WERI-Rb-1 (cell line): ENCODE data around the gene RAD21L1.

ENCODE experiments used
- DNase-seq: peaks from one replicate; pipeline ENCODE4 v3.0.0-alpha.2; 2020
- H3K27ac ChIP-seq: fragments of 250-450 bp; sonication (Bioruptor Pico); 2 replicates; pipeline ENCODE4 v1.5.1; 2020; ENCODE audit warnings: mild to moderate bottlenecking, moderate library complexity
- H3K27me3 ChIP-seq: fragments of 250-450 bp; sonication (Bioruptor Pico); 2 replicates; pipeline ENCODE4 v1.5.1; 2021; ENCODE audit warnings: mild to moderate bottlenecking, low read depth, moderate library complexity; ENCODE audit not compliant: insufficient read depth, severe bottlenecking
- H3K36me3 ChIP-seq: fragments of 250-450 bp; sonication (Bioruptor Pico); 2 replicates; pipeline ENCODE4 v1.5.1; 2020; ENCODE audit warnings: mild to moderate bottlenecking, moderate library complexity
- H3K4me3 ChIP-seq: 2 replicates; pipeline ENCODE4 v1.5.1; 2011; ENCODE audit warnings: low read depth, mild to moderate bottlenecking, control low read depth, low read length
- H3K9me3 ChIP-seq: fragments of 250-450 bp; sonication (Bioruptor Pico); 2 replicates; pipeline ENCODE4 v1.5.1; 2021; ENCODE audit warnings: mild to moderate bottlenecking, moderate library complexity; ENCODE audit not compliant: severe bottlenecking
- CTCF ChIP-seq: IDR thresholded peaks from 2 replicates; pipeline ENCODE4 v1.5.1; 2011; ENCODE audit warnings: low read depth, mild to moderate bottlenecking, control low read depth, inconsistent platforms, low read length

The RAD21L1 gene

GRCh38 chr20:1225783-1226654, at the start of gene RAD21L1:
Gene RAD21L1 (plus strand): TSS chr20:1226044. CDS start chr20:1228454, 2,410 bp downstream.
- Histone ChIP-seq H3K27me3 (no peaks in the 10 kb centered on the region), H3K4me3 (peak within 1 kb of the TSS; percentile 84), H3K27ac (peak within 1 kb of the TSS; percentile 58), H3K36me3 (no peaks in the 10 kb centered on the region), H3K9me3 (peaks cover 12% of the 10 kb centered on the region)
- DNase-seq: peak; percentile 87
- no peak for TF ChIP-seq CTCF

GRCh38 chr20:1177680-1178079, 48.2 kb upstream of the RAD21L1 start:
- peak; percentile 27 for DNase-seq
- H3K27me3 ChIP-seq: no peaks in the 10 kb centered on the region
- no peak overlapping the region for H3K27ac ChIP-seq
- H3K36me3 ChIP-seq: no peaks in the 10 kb centered on the region; the same call in 1 of the 2 replicates
- no peaks in the 10 kb centered on the region for H3K9me3 ChIP-seq
- TF ChIP-seq CTCF: peak; percentile 27; the same call in 1 of the 2 replicates
- no peak overlapping the region for H3K4me3 ChIP-seq

GRCh38 chr20:1178103-1178502, 47.7 kb upstream of the RAD21L1 start:
- Histone ChIP-seq H3K4me3 (no peak overlapping the region), H3K9me3 (no peaks in the 10 kb centered on the region), H3K36me3 (no peaks in the 10 kb centered on the region; the same call in 1 of the 2 replicates), H3K27ac (no peak overlapping the region), H3K27me3 (no peaks in the 10 kb centered on the region)
- no peak for TF ChIP-seq CTCF
- DNase-seq: no peak

- H3K9me3 ChIP-seq: no peaks in the 10 kb centered on the region
- H3K36me3 ChIP-seq: no peaks in the 10 kb centered on the region; the same call in 1 of the 2 replicates
- TF ChIP-seq CTCF: no peak
- H3K27me3 ChIP-seq: peaks cover under 1% of the 10 kb centered on the region
- no peak overlapping the region for H3K27ac ChIP-seq
- DNase-seq: no peak
- H3K4me3 ChIP-seq: no peak overlapping the region
These were observed 47.2 kb upstream of the RAD21L1 start for GRCh38 chr20:1178623-1179022.

- Histone ChIP-seq H3K27me3 (peaks cover 13% of the 10 kb centered on the region), H3K4me3 (no peak overlapping the region), H3K9me3 (no peaks in the 10 kb centered on the region), H3K36me3 (no peaks in the 10 kb centered on the region; the same call in 1 of the 2 replicates), H3K27ac (no peak overlapping the region)
- DNase-seq: no peak
- no peak for TF ChIP-seq CTCF
These were observed 44.9 kb upstream of the RAD21L1 start for GRCh38 chr20:1180949-1181348.
